Measurements from ENCODE around the gene KHDC4.
"Not testable (repeated sequence)": the region's sequence is repeated elsewhere in the genome, so short reads cannot be mapped to it uniquely, and the experiment has no call there.

The KHDC4 gene

GRCh38 chr1:155900161-155900560, 34.1 kb downstream of the KHDC4 start:
- no peak for DNase-seq (ENCODE audit: low read depth)

- DNase-seq (ENCODE audit: low read depth): no peak
Observed at GRCh38 chr1:155899683-155900082, 34.5 kb downstream of the KHDC4 start.

GRCh38 chr1:155898888-155899287, 35.3 kb downstream of the KHDC4 start:
- no peak for DNase-seq (ENCODE audit: low read depth)

GRCh38 chr1:155897746-155898145, 36.5 kb downstream of the KHDC4 start:
- DNase-seq (ENCODE audit: low read depth): no peak

- peak; percentile 49 for DNase-seq (ENCODE audit: low read depth)
Observed at GRCh38 chr1:155896476-155896875, 37.7 kb downstream of the KHDC4 start.

GRCh38 chr1:155895617-155896016, 38.6 kb downstream of the KHDC4 start:
- not testable (repeated sequence) for DNase-seq (ENCODE audit: low read depth)

- peak; percentile 83 for DNase-seq (ENCODE audit: low read depth)
Observed at GRCh38 chr1:155893389-155894142, 40.6 kb downstream of the KHDC4 start.

GRCh38 chr1:155892796-155893195, 41.4 kb downstream of the KHDC4 start:
- peak; percentile 83 for DNase-seq (ENCODE audit: low read depth)

- no peak for DNase-seq (ENCODE audit: low read depth)
Observed at GRCh38 chr1:155890251-155890650, 44.0 kb downstream of the KHDC4 start.

- peak; percentile 50 for DNase-seq (ENCODE audit: low read depth)
Observed at GRCh38 chr1:155889566-155889965, 44.6 kb downstream of the KHDC4 start.

GRCh38 chr1:155888481-155888880, 45.7 kb downstream of the KHDC4 start:
- DNase-seq (ENCODE audit: low read depth): peak; percentile 57

GRCh38 chr1:155884982-155885381, 49.2 kb downstream of the KHDC4 start:
- DNase-seq (ENCODE audit: low read depth): no peak

- peak; percentile 34 for DNase-seq (ENCODE audit: low read depth)
Observed at GRCh38 chr1:155884031-155884960, 49.9 kb downstream of the KHDC4 start.

- DNase-seq (ENCODE audit: low read depth): no peak
Observed at GRCh38 chr1:155882766-155883165, 51.4 kb downstream of the KHDC4 start.

- DNase-seq (ENCODE audit: low read depth): no peak
Observed at GRCh38 chr1:155882235-155882634, 52.0 kb downstream of the KHDC4 start.

GRCh38 chr1:155880950-155881349, 53.3 kb downstream of the KHDC4 start:
- DNase-seq (ENCODE audit: low read depth): no peak

GRCh38 chr1:155880251-155880650, 54.0 kb downstream of the KHDC4 start:
- DNase-seq (ENCODE audit: low read depth): no peak

- DNase-seq (ENCODE audit: low read depth): no peak
Observed at GRCh38 chr1:155877945-155878344, 56.3 kb downstream of the KHDC4 start.

- DNase-seq (ENCODE audit: low read depth): peak; percentile 56
Observed at GRCh38 chr1:155873860-155874259, 60.4 kb downstream of the KHDC4 start.

GRCh38 chr1:155872527-155872926, 61.7 kb downstream of the KHDC4 start:
- DNase-seq (ENCODE audit: low read depth): no peak

- DNase-seq (ENCODE audit: low read depth): peak; percentile 10
Observed at GRCh38 chr1:155871390-155871789, 62.8 kb downstream of the KHDC4 start.

- DNase-seq (ENCODE audit: low read depth): no peak
Observed at GRCh38 chr1:155867766-155868165, 66.4 kb downstream of the KHDC4 start.

- DNase-seq (ENCODE audit: low read depth): no peak
Observed at GRCh38 chr1:155864393-155864792, 69.8 kb downstream of the KHDC4 start.
